Fibroblast of gingiva (primary cell): ENCODE data around the gene DHX40.

Experiments
- DNase-seq: peaks from one replicate; pipeline ENCODE4 v3.0.0-alpha.2; 2011; ENCODE audit warnings: low read depth

The DHX40 gene

GRCh38 chr17:59629174-59629573 is 63.8 kb downstream of the DHX40 start:
- no peak for DNase-seq

- no peak for DNase-seq
These were observed 65.9 kb downstream of the DHX40 start for GRCh38 chr17:59631276-59631675.

- DNase-seq: no peak
These were observed 67.0 kb downstream of the DHX40 start for GRCh38 chr17:59632398-59632797.

DNA sequence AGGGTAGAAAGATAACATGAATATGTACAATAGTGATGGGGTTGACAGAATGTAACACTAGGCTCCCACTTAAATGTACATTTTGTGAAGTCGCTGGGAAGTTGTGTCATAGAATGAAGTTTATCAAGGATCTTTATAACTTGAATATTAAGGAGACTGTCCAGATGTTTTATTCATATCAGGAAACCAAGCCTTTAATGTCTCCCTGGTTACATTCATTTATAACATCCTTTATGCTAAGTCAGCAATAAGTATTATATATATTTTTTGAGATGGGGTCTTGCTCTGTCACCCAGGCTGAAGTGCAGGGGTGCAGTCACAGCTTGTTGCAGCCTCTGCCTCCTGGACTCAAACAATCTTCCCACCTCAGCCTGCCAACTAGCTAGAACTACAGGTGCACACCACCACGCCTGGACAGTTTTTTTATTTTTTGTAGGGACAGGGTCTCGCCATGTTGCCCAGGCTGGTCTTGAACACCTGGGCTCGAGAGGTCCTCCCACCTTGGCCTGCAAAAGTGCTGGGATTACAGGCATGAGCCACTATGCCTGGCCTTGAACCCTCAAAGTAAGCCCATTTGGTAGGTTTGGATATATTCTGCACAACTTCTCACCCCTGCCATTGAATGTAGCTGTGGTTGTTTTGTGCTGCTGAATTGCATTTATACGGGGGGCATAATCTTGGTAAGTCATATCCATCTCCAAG is 68.4 kb downstream of the DHX40 start:
- no peak for DNase-seq

GRCh38 chr17:59634632-59635541 is 69.5 kb downstream of the DHX40 start:
- DNase-seq: no peak

- no peak for DNase-seq
These were observed 72.4 kb downstream of the DHX40 start for GRCh38 chr17:59637611-59638310.

DNA sequence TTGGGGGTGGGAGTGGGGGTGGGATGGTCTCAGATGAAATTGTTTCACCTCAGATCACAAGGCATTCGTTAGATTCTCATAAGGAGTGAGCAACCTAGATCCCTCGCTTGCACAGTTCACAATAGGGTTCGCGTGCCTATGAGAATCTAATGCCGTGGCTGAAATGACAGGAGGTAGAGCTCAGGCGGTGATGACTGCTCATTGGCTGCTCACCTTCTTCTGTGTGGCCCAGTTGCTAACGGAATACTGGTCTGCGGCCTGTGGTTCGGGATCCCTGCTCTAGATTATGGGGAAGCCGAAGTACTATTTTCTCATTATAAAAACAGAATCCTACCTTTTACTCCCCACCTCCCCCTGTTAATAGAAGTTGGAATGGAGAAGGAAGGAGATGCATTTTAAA is 73.1 kb downstream of the DHX40 start:
- no peak for DNase-seq

- no peak for DNase-seq
These were observed 76.5 kb downstream of the DHX40 start for GRCh38 chr17:59641799-59642484.

- DNase-seq: no peak
These were observed 77.2 kb downstream of the DHX40 start for GRCh38 chr17:59642565-59642964.

- DNase-seq: peak; percentile 32
These were observed 78.0 kb downstream of the DHX40 start for GRCh38 chr17:59643159-59644140.

- DNase-seq: no peak
These were observed 81.9 kb downstream of the DHX40 start for GRCh38 chr17:59647288-59647687.

DNA sequence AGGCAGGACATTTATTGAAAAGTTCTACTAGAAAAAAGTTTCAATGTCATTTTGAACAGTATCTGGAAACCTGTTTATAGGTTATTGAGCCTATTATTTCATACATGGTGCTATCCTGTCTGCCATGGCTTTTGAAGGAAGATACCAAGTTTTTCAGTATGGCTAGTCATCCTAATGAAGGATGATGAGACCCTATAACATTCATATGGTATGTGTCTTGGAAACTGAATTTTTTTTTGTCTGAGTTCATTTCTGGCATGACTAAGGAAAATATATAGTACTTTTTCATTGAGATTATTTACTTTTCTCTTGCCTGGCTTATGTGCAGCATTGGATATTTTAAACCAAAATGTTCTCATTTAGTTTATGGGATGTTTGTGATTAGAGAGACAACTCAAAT is 84.5 kb downstream of the DHX40 start:
- no peak for DNase-seq

- no peak for DNase-seq
These were observed 85.2 kb downstream of the DHX40 start for GRCh38 chr17:59650642-59651041.

GRCh38 chr17:59651346-59651745 is 85.9 kb downstream of the DHX40 start:
- no peak for DNase-seq

- DNase-seq: peak; percentile 83
These were observed 86.7 kb downstream of the DHX40 start for GRCh38 chr17:59652119-59652518.

DNA sequence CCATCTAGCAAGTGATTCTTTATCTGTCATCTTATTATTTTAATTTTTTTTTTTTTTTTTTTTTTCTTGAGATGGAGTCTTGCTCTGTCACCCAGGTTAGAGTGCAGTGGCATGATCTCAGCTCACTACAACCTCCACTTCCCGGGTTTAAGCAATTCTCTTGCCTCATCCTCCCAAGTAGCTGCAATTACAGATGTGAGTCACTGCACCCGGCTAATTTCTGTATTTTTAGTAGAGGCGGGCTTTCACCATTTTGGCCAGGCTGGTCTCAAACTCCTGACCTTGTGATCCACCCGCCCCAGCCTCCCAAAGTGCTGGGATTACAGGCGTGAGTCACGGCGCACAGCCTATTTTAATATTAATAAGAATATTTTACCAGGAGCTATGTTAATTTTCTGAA is 91.2 kb downstream of the DHX40 start:
- peak; percentile 86 for DNase-seq
